ENCODE data around the gene SNX6. TPM values are rescaled to one million over a fixed set of nuclear protein-coding genes. Genes with fewer than 3 reads are reported as not detected.
"Not testable (repeated sequence)": the region's sequence is repeated elsewhere in the genome, so short reads cannot be mapped to it uniquely, and the experiment has no call there.

Gene SNX6
- total RNA-seq, 2 experiments from 2014 or later: 62.0 to 65.4 TPM

DNA sequence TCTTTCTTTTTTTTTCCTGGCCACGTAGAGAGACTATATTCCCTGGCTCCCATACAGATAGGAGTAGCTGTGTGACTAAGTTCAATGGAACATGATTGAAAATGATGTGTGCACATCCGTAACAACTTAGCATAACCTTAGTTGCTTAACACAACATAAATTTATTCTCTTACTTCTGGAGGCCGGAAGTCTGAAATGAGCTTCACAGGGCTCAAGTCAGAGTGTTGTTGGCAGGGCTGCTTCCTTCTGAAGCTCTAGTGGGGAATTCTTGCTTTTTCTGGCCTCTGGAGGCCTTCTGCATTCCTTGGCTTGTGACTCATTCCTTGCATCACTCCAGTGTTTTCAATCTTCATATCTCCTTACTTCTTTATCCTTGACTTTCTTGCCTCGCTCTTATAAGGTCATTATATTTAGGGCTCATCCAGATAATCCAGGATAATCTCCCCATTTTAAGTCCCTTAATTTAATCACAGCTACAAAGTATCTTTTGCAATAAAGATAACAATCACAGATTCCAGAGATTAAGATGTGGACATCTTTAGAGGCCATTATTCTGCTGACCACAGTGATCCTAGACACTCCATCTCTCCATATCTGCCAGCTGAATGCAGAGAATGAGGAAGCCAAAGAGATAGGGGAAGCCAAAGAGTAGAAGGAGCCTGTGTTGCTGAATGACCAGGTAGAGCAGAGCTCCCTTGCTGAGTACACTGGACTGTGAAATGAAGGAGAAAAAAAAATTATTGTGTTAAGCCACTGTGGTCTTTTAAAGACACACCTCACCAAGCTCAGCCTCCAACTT, 21.0 kb upstream of the SNX6 start:
- Mint-ChIP-seq H3K4me1 (peaks cover 3% of the 10 kb centered on the region), H3K27ac (no peak overlapping the region), H3K4me3 (no peak overlapping the region), H3K36me3 (no peaks in the 10 kb centered on the region), H3K9me3 (no peaks in the 10 kb centered on the region), H3K27me3 (no peaks in the 10 kb centered on the region)
- DNase-seq: no peak

DNA sequence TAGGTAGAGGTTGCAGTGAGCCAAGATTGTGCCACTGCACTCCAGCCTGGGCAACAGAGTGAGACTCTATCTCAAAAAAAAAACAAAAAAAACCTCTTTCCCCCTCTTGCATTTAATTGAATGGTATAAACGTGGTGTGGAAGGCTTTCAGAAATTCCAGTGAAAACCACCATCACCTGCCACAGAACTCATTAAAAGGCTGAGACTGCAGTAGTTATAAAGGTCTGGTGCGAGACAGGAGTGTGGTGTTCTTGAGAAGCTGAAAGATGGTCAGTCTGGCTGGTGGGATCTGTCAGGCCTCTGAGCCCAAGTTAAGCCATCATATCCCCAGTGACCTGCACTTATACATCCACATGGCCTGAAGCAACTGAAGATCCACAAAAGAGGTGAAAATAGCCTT, 20.1 kb upstream of the SNX6 start:
- H3K36me3 Mint-ChIP-seq, H3K27me3 Mint-ChIP-seq, H3K4me1 Mint-ChIP-seq, H3K27ac Mint-ChIP-seq, H3K4me3 Mint-ChIP-seq, DNase-seq, H3K9me3 Mint-ChIP-seq: not testable (repeated sequence)

DNA sequence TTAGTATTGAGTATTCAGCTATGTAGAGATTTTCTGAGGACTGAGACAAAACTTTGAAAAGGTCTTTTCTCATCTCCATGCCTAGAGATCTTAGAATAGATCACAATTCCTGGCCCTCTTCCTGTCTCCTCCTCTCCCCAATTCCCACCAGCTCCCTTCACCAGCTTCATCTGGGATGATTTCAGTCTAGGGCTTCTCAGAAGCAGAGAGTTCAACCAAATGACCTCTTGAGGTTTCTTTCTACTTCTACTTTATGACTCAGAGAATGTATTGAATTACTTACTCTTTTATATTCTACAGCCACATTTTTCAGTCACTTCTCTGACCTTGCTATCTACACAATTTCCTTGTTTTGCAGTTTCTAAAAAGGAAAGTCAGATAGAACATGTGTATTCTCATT, 19.4 kb upstream of the SNX6 start:
- Mint-ChIP-seq H3K27ac (no peak overlapping the region), H3K27me3 (no peaks in the 10 kb centered on the region), H3K36me3 (no peaks in the 10 kb centered on the region), H3K4me1 (peaks cover 6% of the 10 kb centered on the region), H3K4me3 (no peak overlapping the region), H3K9me3 (no peaks in the 10 kb centered on the region)
- DNase-seq: no peak

DNA sequence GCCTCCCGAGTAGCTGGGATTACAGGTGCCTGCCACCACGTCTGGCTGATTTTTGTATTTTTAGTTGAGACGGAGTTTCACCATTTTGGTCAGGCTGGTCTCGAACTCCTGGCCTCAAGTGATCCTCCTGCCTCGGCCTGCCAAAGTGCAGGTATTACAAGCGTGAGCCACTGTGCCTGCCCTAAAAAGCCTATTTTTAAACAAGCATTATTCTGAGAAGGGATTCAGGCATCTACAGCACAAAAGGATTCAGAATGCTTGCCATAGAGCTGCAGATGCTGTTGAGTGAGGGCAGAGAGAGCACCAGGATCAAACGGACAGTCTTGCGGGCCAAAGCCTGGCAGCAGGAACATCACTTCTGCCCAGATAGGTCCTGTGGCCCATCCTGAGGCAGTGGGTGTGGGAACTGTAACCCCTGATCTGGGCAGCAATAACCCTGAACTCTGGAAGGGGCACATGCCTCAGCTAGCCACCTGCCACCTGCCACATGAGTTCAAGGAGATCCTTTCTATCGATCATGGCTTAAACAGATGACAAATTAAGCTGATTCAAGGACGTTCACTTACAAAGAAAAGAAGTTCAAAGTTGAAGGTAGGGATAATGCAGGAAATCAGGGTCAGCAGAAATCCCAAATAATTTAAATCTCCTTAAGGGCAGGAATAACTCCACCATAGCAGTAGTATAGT, 16.8 kb upstream of the SNX6 start:
- Mint-ChIP-seq H3K9me3 (no peaks in the 10 kb centered on the region), H3K27ac (no peak overlapping the region), H3K36me3 (no peaks in the 10 kb centered on the region), H3K4me1 (peaks cover 6% of the 10 kb centered on the region), H3K4me3 (no peak overlapping the region), H3K27me3 (no peaks in the 10 kb centered on the region)
- DNase-seq: no peak

DNA sequence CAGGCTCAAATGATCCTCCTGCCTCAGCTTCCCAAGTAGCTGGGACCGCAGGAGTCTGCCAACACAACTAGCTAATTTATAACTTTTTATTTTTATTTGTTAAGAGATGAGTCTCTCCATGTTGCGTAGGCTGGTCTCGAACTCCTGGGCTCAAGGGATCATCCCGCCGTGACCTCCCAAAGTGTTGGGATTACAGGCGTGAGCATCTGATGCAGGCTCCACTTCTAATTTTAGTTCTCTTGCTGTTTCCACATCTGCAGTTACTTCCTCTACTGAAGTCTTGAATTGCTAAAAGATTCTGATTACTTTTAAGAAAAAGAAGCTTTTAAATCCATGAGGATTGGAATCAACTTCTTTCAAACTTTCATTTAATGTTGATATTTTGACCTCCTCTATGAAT, 13.4 kb upstream of the SNX6 start:
- Mint-ChIP-seq H3K36me3 (no peaks in the 10 kb centered on the region), H3K4me3 (no peak overlapping the region), H3K27me3 (no peaks in the 10 kb centered on the region), H3K4me1 (peaks cover 4% of the 10 kb centered on the region), H3K9me3 (no peaks in the 10 kb centered on the region), H3K27ac (no peak overlapping the region)
- no peak for DNase-seq

DNA sequence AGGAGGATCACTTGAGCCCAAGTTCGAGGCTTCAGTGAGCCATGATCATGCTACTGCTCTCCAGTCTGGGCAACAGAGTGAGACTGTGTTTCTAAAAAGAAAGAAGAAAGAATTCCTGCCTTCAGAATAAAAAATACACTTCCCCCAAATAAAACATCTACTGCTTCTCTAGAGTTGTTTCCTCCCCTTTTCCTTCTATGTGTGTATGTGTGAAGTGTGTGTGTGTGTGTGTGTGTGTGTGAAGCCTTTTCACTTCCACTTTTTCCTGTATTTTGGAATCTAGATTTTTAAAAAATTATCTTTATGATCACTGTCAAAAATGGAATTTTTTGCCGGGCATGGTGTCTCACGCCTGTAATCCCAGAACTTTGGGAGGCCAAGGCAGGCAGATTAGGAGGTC, 12.6 kb upstream of the SNX6 start:
- DNase-seq: no peak
- no peaks in the 10 kb centered on the region for H3K27me3 Mint-ChIP-seq
- no peaks in the 10 kb centered on the region for H3K36me3 Mint-ChIP-seq
- H3K4me3 Mint-ChIP-seq: no peak overlapping the region
- H3K4me1 Mint-ChIP-seq: peaks cover 4% of the 10 kb centered on the region
- no peaks in the 10 kb centered on the region for H3K9me3 Mint-ChIP-seq
- H3K27ac Mint-ChIP-seq: no peak overlapping the region

DNA sequence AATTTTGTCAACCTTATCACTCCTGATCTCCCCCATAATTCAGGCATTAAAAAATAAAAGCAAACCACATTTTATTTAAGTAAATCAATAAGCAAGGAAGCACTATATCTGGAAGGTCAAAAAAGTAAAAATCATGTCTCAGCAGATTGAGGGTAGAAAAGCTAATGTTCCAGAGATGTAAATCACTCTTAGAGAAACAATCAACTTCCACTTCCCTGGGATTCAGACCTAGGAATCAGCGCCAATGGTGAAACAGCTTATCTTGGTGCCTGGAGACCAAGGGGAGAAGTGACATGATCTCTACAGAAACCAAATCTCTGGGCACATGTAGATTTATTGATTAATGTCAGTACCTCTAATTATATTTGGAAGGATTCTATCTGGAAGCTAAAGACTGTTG, 10.9 kb upstream of the SNX6 start:
- DNase-seq: no peak
- no peaks in the 10 kb centered on the region for H3K27me3 Mint-ChIP-seq
- H3K4me1 Mint-ChIP-seq: peaks cover 1% of the 10 kb centered on the region
- H3K36me3 Mint-ChIP-seq: no peaks in the 10 kb centered on the region
- no peak overlapping the region for H3K27ac Mint-ChIP-seq
- no peaks in the 10 kb centered on the region for H3K9me3 Mint-ChIP-seq
- H3K4me3 Mint-ChIP-seq: no peak overlapping the region

DNA sequence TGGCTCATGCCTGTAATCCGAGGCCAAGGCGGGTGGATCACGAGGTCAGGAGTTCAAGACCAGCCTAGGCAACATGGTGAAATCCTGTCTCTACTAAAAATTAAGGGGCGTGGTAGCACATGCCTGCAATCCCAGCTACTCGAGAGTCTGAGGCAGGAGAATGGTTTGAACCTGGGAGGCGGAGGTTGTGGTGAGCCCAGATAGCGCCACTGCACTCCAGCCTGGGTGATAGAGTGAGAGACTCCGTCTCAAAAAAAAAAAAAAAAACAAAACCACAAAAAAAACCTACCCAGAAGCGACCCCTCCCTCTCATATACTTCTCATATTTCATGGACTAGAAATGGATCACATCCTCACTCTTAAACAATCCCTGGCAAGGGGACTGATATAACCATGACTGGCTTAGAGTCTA, 4.4 kb upstream of the SNX6 start:
- not testable (repeated sequence) for H3K36me3 Mint-ChIP-seq, H3K27ac Mint-ChIP-seq, H3K9me3 Mint-ChIP-seq, H3K4me3 Mint-ChIP-seq, H3K27me3 Mint-ChIP-seq, DNase-seq
- H3K4me1 Mint-ChIP-seq: peaks cover 11% of the 10 kb centered on the region

DNA sequence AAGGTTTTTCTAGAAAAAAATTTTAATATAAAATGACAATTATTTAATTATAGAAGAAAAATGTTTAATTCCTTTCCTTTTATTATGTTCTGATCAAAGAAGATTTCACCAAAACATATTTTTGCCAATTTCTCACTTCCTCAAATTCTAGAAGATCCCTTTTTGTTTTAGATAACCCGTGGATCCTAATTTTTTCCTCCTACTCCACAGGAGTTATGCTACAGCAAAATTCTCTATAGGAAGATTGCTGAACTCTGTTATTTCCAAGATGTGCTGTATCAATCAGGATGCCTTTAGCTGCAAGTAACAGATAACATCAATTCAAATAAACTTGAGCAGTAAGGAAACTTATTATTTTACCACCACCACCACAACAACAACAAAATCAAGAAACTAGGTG, 3.8 kb upstream of the SNX6 start:
- H3K4me3 Mint-ChIP-seq: no peak overlapping the region
- DNase-seq: no peak
- peaks cover 11% of the 10 kb centered on the region for H3K4me1 Mint-ChIP-seq
- H3K9me3 Mint-ChIP-seq: no peaks in the 10 kb centered on the region
- H3K27ac Mint-ChIP-seq: no peak overlapping the region
- H3K36me3 Mint-ChIP-seq: peaks cover 4% of the 10 kb centered on the region
- H3K27me3 Mint-ChIP-seq: no peaks in the 10 kb centered on the region

DNA sequence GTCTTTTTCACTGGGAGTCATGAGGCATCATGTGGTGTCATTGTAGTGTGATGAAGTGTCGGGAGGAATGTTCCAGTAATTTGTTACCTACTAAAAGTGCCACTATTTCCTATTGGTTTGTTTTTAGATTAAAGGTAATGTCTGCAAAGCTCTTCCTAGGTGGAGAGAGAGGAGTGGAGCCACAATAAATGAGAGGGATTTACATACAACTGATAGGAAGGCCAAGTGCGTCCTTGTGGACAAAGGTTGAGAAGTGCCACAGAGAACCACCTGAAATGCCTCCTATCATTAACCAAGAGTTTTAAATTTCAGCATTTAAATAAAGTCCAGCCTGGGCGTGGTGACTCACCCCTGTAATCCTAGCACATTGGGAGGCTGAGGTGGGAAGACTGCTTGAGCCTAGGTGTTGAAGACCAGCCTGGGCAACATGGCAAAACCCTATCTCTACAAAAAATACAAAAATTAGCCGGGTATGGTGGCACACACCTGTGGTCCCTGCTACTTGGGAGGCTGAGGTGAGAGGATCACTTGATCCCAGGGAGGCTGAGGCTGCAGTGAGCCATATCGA, 2.5 kb upstream of the SNX6 start:
- Mint-ChIP-seq H3K4me3 (no peak overlapping the region), H3K9me3 (no peaks in the 10 kb centered on the region), H3K27me3 (no peaks in the 10 kb centered on the region), H3K27ac (no peak overlapping the region), H3K36me3 (peaks cover 4% of the 10 kb centered on the region), H3K4me1 (peaks cover 18% of the 10 kb centered on the region)
- no peak for DNase-seq

DNA sequence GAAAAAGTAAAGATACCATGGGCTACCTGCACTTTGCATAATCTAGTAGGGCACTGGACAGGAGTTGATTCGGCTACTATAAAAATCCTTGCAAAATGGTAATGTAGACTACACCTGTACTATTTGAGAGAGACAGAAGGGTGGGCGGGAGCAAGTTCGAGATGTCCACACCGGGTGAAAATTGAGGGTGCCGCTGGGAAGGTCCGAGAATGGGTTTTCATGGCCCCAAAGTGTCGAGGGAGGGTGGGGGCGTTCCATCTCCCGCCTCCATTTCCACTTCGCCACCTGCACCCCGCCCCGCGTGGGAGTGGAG, 648 bp downstream of the SNX6 start:
- Mint-ChIP-seq H3K9me3 (no peaks in the 10 kb centered on the region), H3K27ac (peak overlapping the region; percentile 96), H3K36me3 (peaks cover 4% of the 10 kb centered on the region), H3K27me3 (no peaks in the 10 kb centered on the region), H3K4me3 (peak overlapping the region; percentile 96), H3K4me1 (peaks cover 21% of the 10 kb centered on the region)
- no peak for DNase-seq

DNA sequence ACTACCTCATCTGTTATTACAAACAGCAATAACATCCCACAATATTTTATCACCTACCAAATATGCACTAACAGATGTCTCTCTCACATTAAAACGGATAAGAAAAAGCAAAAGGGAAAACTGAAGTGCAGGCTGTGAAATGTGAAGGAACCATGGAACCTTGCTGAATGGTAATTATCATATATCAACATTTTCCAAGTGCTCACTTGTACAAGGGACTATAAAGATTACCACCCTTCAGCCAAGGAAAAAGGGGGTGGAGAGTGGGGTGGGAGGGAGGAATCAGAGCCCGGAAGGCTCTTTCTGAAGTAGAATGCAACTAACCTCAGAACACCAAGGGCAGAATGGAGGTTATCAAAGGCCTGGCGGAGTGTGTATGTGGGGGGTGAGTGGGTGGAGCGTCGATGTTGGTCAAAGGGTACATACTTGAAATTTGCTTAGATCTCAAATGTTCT, 1.2 kb downstream of the SNX6 start:
- Mint-ChIP-seq H3K4me3 (peak overlapping the region; percentile 96), H3K4me1 (peaks cover 22% of the 10 kb centered on the region), H3K27me3 (no peaks in the 10 kb centered on the region), H3K27ac (peak overlapping the region; percentile 96), H3K9me3 (no peaks in the 10 kb centered on the region), H3K36me3 (peaks cover 4% of the 10 kb centered on the region)
- DNase-seq: peak; percentile 39

DNA sequence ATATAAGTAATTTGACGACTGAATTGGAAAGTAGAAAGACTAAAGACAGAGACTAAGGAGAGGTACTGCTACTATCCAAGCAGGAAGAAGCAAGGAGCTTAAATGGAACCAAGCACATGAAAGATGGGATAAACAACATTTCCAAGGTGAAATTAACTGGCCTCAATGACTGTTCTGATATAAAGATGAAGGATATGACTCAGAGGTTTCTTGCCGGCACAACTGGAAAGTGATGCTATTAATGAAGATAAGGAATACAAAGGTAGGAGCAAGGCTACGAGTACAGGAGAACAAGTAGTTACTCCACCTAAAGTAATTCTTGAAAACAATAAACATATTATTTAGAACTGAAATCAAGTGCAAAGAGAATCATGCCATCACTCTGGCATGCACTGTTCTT, 6.4 kb downstream of the SNX6 start:
- DNase-seq: no peak
- H3K36me3 Mint-ChIP-seq: peaks cover 24% of the 10 kb centered on the region
- peaks cover 39% of the 10 kb centered on the region for H3K4me1 Mint-ChIP-seq
- no peak overlapping the region for H3K27ac Mint-ChIP-seq
- no peaks in the 10 kb centered on the region for H3K9me3 Mint-ChIP-seq
- H3K4me3 Mint-ChIP-seq: no peak overlapping the region
- H3K27me3 Mint-ChIP-seq: no peaks in the 10 kb centered on the region

DNA sequence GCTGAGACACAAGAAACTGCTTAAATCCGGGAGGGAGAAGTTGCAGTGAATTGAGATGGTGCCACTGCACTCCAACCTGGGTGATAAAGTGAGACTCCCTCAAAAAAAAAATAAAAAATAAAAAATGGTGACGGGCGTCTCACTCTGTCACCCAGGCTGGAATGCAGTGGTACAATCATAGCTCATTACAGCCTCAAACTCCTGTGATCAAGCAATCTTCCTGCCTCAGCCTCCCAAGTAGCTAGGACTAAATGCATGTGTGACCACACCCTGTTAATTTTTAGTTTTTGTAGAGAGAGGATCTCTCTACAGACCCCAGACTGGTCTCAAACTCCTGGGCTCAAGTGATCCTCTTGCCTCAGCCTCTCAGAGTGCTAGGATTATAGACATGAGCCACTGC, 9.1 kb downstream of the SNX6 start:
- no peak overlapping the region for H3K4me3 Mint-ChIP-seq
- peaks cover 29% of the 10 kb centered on the region for H3K4me1 Mint-ChIP-seq
- DNase-seq: no peak
- H3K9me3 Mint-ChIP-seq: no peaks in the 10 kb centered on the region
- no peak overlapping the region for H3K27ac Mint-ChIP-seq
- H3K27me3 Mint-ChIP-seq: no peaks in the 10 kb centered on the region
- H3K36me3 Mint-ChIP-seq: peaks cover 30% of the 10 kb centered on the region

DNA sequence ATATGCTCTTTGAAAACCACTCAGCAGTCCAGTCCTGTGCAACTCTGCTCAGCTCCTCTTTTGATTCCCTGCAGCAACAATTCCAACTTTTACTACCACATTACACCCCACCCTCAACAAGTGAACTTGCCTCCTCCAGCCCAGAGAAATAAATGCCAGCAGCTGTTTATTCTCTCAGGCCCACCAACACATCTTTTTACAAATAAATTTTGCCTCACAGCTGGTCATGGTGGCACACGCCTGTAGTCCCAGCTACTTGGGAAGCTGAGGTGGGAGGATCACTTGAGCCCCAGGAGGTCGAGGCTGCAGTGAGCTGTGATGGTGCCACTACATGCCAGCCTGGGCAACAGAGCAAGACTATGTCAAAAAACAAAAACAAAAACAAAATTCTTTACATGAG, 9.8 kb downstream of the SNX6 start:
- Mint-ChIP-seq H3K4me3 (no peak overlapping the region), H3K36me3 (peaks cover 30% of the 10 kb centered on the region), H3K9me3 (no peaks in the 10 kb centered on the region), H3K27me3 (no peaks in the 10 kb centered on the region), H3K27ac (peak overlapping the region; percentile 9), H3K4me1 (peaks cover 31% of the 10 kb centered on the region)
- no peak for DNase-seq

DNA sequence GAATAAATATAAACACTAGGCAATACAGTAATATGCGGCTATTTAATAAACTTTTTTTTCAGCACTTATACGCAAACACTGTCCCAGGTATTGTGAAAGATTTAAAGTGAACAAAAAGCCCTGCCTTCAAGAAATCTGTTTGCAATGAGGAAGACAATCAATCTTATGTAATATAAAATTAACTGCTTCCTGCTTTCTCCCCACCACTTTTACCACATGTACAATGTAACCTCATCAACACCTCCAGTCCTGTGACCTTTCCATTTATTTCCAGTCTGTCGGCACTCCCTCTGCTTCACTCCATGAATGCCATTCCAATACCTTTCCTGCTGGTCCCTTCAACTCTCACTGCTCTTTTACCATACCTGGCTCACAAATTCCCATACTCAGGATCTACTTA, 10.5 kb downstream of the SNX6 start:
- no peaks in the 10 kb centered on the region for H3K27me3 Mint-ChIP-seq
- no peak overlapping the region for H3K4me3 Mint-ChIP-seq
- no peak overlapping the region for H3K27ac Mint-ChIP-seq
- H3K9me3 Mint-ChIP-seq: no peaks in the 10 kb centered on the region
- H3K36me3 Mint-ChIP-seq: peaks cover 30% of the 10 kb centered on the region
- H3K4me1 Mint-ChIP-seq: peaks cover 37% of the 10 kb centered on the region
- no peak for DNase-seq
